Naive thymus-derived CD4-positive, alpha-beta T cell (primary cell): Measurements from ENCODE around the gene MCM9. TPM values are rescaled to one million over a fixed set of nuclear protein-coding genes. Genes with fewer than 3 reads are reported as not detected.

ENCODE experiments used
- ATAC-seq: fragments of 150-1000 bp; cut with Tn5 transposase; 2 replicates; pipeline ENCODE4 v1.10.0; 2021; ENCODE audit warnings: mild to moderate bottlenecking, moderate library complexity
- CTCF ChIA-PET: fragments of 350-600 bp; sonication (Branson Sonifier 250); formaldehyde crosslinking; loops from one replicate; lab custom pipeline; 2021; ENCODE audit warnings: antibody characterized with exemption; lab: Charles Lee
- POLR2A ChIA-PET: fragments of 350-600 bp; sonication (Branson Sonifier 250); formaldehyde crosslinking; loops from one replicate; lab custom pipeline; 2021; ENCODE audit warnings: antibody characterized with exemption, inconsistent platforms; lab: Charles Lee
- DNase-seq, 9 donors: peaks; one replicate each; pipeline versions ENCODE4 v3.0.0 to v3.0.0-alpha.2; 2020 to 2022; ENCODE audit warnings: mixed read lengths in 1 of 9
- H3K27ac ChIP-seq: one replicate; pipeline ENCODE4 v1.7.0; 2013; ENCODE audit warnings: mild to moderate bottlenecking, low read depth, low read length, moderate library complexity
- H3K27me3 ChIP-seq, 2 donors: one replicate each; pipeline ENCODE4 v1.7.0; 2013; ENCODE audit warnings: low read length in 2 of 2, mild to moderate bottlenecking in 2 of 2, moderate library complexity in 2 of 2; ENCODE audit not compliant: control insufficient read depth in 2 of 2, insufficient read depth in 2 of 2
- H3K36me3 ChIP-seq, 3 experiments: 1 replicate in 2 of 3; 2 replicates in 1 of 3; pipeline ENCODE4 v1.7.0; 2013; ENCODE audit warnings: low read length in 3 of 3, mild to moderate bottlenecking in 3 of 3, moderate library complexity in 1 of 3; ENCODE audit not compliant: insufficient read depth in 3 of 3, control insufficient read depth in 2 of 3
- H3K4me1 ChIP-seq, 2 donors: one replicate each; pipeline ENCODE4 v1.7.0; 2013; ENCODE audit warnings: low read length in 2 of 2, mild to moderate bottlenecking in 2 of 2, moderate library complexity in 1 of 2; ENCODE audit not compliant: control insufficient read depth in 2 of 2, insufficient read depth in 2 of 2
- H3K4me3 ChIP-seq: 2 replicates; pipeline ENCODE4 v1.7.0; 2013; ENCODE audit warnings: mild to moderate bottlenecking, low read length
- H3K9me3 ChIP-seq, 3 experiments: 1 replicate in 2 of 3; 2 replicates in 1 of 3; pipeline ENCODE4 v1.7.0; 2013; ENCODE audit warnings: low read length in 3 of 3; ENCODE audit not compliant: control insufficient read depth in 2 of 3
- H3K27ac Mint-ChIP-seq, 9 donors: one replicate each; pipeline ENCODE4 v1.8.0; 2020 to 2022; ENCODE audit warnings: mixed read lengths in 9 of 9, mild to moderate bottlenecking in 8 of 9, moderate library complexity in 5 of 9, inconsistent platforms in 2 of 9
- H3K27me3 Mint-ChIP-seq, 5 donors: one replicate each; pipeline ENCODE4 v1.8.0; 2021 to 2022; ENCODE audit warnings: mixed read lengths in 5 of 5, mild to moderate bottlenecking in 1 of 5
- H3K36me3 Mint-ChIP-seq, 5 donors: one replicate each; pipeline ENCODE4 v1.8.0; 2020 to 2022; ENCODE audit warnings: mixed read lengths in 5 of 5, mild to moderate bottlenecking in 3 of 5, inconsistent platforms in 1 of 5
- H3K4me1 Mint-ChIP-seq, 7 donors: one replicate each; pipeline ENCODE4 v1.8.0; 2020 to 2022; ENCODE audit warnings: mixed read lengths in 7 of 7, mild to moderate bottlenecking in 3 of 7, inconsistent platforms in 1 of 7
- H3K4me3 Mint-ChIP-seq, 10 donors: one replicate each; pipeline ENCODE4 v1.8.0; 2020 to 2022; ENCODE audit warnings: mild to moderate bottlenecking in 10 of 10, mixed read lengths in 10 of 10, moderate library complexity in 6 of 10, inconsistent platforms in 2 of 10
- H3K9me3 Mint-ChIP-seq, 11 donors: one replicate each; pipeline ENCODE4 v1.8.0; 2020 to 2022; ENCODE audit warnings: mixed read lengths in 11 of 11, mild to moderate bottlenecking in 4 of 11, inconsistent platforms in 1 of 11, moderate library complexity in 1 of 11
- intact Hi-C, 2 donors: fragments of 100-400 bp; cut with micrococcal nuclease; formaldehyde crosslinking; loops; one replicate each; pipeline ENCODE4 v1.15.1; 2023
- polyA plus RNA-seq, 2 donors: library from polyadenylated mRNA; unstranded; fragments of 300-500 nt; fragmentation: Illumina TruSeq; gene quantifications; one replicate each; pipeline ENCODE4 v1.2.3, GENCODE V29; 2021
- total RNA-seq, 6 experiments: library from RNA in 5 of 6; stranded (reverse) in 5 of 6; gene quantifications; 1 replicate in 5 of 6; 2 replicates in 1 of 6; pipeline ENCODE4 v1.2.3 and lab custom pipeline; 2021 to 2026

The MCM9 gene
- total and polyA plus RNA-seq, 7 experiments from 2014 or later, result 12.1 to 33.7 (median 30.6) TPM

DNA sequence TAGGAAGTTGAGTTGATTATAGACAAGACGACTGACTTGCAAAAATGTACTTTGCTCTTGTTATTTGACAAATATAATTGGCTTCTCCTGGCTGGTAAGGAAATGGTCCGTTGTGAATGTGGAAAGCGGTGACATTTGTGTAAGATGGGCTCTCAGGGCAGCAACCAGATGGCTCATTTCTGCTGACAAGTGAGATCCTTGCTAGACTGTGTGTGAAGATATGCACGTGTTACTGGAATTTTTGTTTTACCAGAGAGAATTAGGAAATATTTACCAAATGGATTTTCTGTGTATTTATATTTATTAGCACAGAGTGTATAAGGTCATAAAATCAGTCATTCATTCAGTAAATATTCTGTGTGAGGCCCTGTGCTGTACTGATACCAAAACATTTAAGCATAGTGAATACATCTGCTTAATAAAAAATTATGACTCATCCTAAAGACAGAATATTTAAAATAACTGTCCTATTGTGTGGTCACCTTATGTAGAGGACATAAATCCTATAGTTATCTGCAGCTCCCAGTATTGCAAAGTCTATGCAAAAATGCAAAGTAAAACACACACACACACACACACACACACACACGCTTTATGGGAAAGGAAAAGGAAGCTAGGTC, 150.9 kb downstream of the MCM9 start:
- no peaks in the 10 kb centered on the region for H3K36me3 ChIP-seq
- no peak overlapping the region for H3K4me3 Mint-ChIP-seq
- H3K9me3 ChIP-seq, result no peaks in the 10 kb centered on the region
- H3K4me1 ChIP-seq, result peaks cover 12% of the 10 kb centered on the region in 2 donors
- H3K27me3 Mint-ChIP-seq, result peaks cover 0 to 20% (median 0%) of the 10 kb centered on the region in 5 donors
- CTCF ChIA-PET, result interaction anchor here (1.0 kb wide), 1 partner anchor 219 kb away, joined by 5 read pairs; no protein-coding TSS in a partner anchor
- POLR2A ChIA-PET, result interaction anchor here (0.8 to 1.5 kb wide), 2 partner anchors 9 to 17 kb away, joined by 3 to 5 read pairs; no protein-coding TSS in a partner anchor
- H3K27me3 ChIP-seq, result no peaks in the 10 kb centered on the region
- H3K27ac ChIP-seq, result no peak overlapping the region
- H3K4me1 Mint-ChIP-seq, result peaks cover 10 to 21% (median 18%) of the 10 kb centered on the region in 7 donors
- peaks cover 0 to 3% (median 0%) of the 10 kb centered on the region in 5 donors for H3K36me3 Mint-ChIP-seq
- intact Hi-C loops, result no loop called here
- no peak for ATAC-seq
- H3K4me3 ChIP-seq, result no peak overlapping the region
- no peak for DNase-seq
- H3K9me3 Mint-ChIP-seq, result no peaks in the 10 kb centered on the region
- H3K27ac Mint-ChIP-seq, result no peak overlapping the region

DNA sequence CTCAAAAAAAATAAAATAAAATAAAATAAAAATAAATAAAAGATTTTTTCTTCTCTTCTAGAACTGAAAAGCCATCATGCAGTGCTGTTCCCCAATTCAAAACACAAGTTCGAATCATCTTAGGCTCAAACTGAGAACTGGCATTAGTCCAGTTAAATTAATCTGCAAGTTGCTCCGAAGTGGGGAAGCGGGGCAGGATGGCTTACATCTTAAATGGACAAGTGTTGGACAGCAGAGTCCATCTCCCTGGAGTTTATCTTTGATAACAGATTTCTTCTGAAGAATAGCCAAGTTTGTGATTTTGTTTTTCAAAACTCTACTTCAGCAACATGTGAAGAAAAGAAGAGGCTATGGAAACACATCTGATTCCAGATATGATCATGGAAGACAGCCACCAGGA, 152.3 kb downstream of the MCM9 start:
- H3K9me3 Mint-ChIP-seq, result no peaks in the 10 kb centered on the region
- intact Hi-C loops, result no loop called here
- peaks cover 0 to 20% (median 0%) of the 10 kb centered on the region in 5 donors for H3K27me3 Mint-ChIP-seq
- H3K36me3 ChIP-seq, result no peaks in the 10 kb centered on the region
- ChIA-PET CTCF (no interaction called here), POLR2A (no interaction called here)
- no peak overlapping the region for H3K4me3 ChIP-seq
- H3K27ac Mint-ChIP-seq, result no peak overlapping the region
- H3K27me3 ChIP-seq, result no peaks in the 10 kb centered on the region
- peaks cover 5 to 20% (median 13%) of the 10 kb centered on the region in 7 donors for H3K4me1 Mint-ChIP-seq
- H3K4me1 ChIP-seq, result peaks cover 4 to 6% of the 10 kb centered on the region in 2 donors
- H3K9me3 ChIP-seq, result no peaks in the 10 kb centered on the region
- H3K27ac ChIP-seq, result no peak overlapping the region
- DNase-seq (no peak), ATAC-seq (no peak)
- H3K4me3 Mint-ChIP-seq, result no peak overlapping the region
- H3K36me3 Mint-ChIP-seq, result peaks cover 0 to 1% (median 0%) of the 10 kb centered on the region in 5 donors

DNA sequence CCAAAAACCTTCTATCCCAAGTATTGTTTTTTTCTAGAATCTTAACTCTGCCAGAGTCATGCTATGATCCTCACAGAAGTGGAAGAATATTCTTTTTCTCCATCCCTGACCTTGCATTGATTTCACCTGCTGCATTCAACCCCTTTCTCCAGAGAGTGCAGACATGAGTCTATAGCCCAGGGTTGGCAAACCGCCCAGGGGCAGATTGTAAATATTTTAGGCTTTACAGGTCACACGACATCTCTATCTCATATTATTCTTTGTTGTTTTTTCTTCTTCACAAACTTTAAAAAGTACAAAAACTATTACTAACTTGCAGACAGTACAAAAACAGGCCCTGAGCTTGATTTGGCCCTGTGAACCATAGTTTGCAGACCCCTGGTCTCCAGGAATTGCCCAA, 153.1 kb downstream of the MCM9 start:
- DNase-seq, result no peak
- H3K9me3 Mint-ChIP-seq, result no peaks in the 10 kb centered on the region
- no peaks in the 10 kb centered on the region for H3K9me3 ChIP-seq
- intact Hi-C loops, result no loop called here
- H3K27me3 ChIP-seq, result no peaks in the 10 kb centered on the region
- peaks cover 10 to 20% (median 16%) of the 10 kb centered on the region in 7 donors for H3K4me1 Mint-ChIP-seq
- H3K36me3 Mint-ChIP-seq, result peaks cover 0 to 1% (median 0%) of the 10 kb centered on the region in 5 donors
- no peak overlapping the region for H3K4me3 ChIP-seq
- ChIA-PET CTCF (no interaction called here), POLR2A (no interaction called here)
- H3K4me1 ChIP-seq, result peaks cover 4 to 7% of the 10 kb centered on the region in 2 donors
- no peak overlapping the region for H3K4me3 Mint-ChIP-seq
- peaks cover 0 to 20% (median 0%) of the 10 kb centered on the region in 5 donors for H3K27me3 Mint-ChIP-seq
- no peak overlapping the region for H3K27ac Mint-ChIP-seq
- no peak for ATAC-seq
- H3K27ac ChIP-seq, result no peak overlapping the region
- no peaks in the 10 kb centered on the region for H3K36me3 ChIP-seq

DNA sequence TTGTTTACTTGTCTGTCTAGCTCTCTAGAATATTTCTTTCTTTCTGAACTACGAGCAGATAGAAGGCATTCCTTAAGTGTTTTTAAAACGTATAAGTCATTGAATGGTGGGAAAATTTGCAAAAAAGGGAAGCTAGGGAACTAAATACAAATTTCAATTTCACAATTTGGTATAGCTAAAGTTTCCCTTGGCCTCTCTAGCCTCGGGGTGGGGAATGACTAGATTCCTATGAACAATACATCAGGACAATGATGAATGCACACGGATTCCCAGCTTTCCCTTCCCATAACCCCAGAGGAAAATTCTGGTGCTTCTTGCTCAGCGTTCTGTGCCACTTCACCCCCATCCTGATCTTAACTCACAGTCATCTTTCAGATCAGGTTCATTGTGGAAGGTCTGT, 154.3 kb downstream of the MCM9 start:
- Mint-ChIP-seq H3K36me3 (peaks cover 0 to 1% (median 0%) of the 10 kb centered on the region in 5 donors), H3K4me3 (no peak overlapping the region), H3K27ac (no peak overlapping the region), H3K9me3 (no peaks in the 10 kb centered on the region), H3K27me3 (peaks cover 0 to 22% (median 0%) of the 10 kb centered on the region in 5 donors), H3K4me1 (peaks cover 17 to 28% (median 23%) of the 10 kb centered on the region in 7 donors)
- intact Hi-C loops, result no loop called here
- H3K4me1 ChIP-seq, result peaks cover 4 to 11% of the 10 kb centered on the region in 2 donors
- H3K4me3 ChIP-seq, result no peak overlapping the region
- no peaks in the 10 kb centered on the region for H3K36me3 ChIP-seq
- H3K9me3 ChIP-seq, result no peaks in the 10 kb centered on the region
- ChIA-PET CTCF (interaction anchor here (0.7 to 2.5 kb wide), 3 partner anchors 9 to 216 kb away, joined by 4 to 8 read pairs (median 6); no protein-coding TSS in a partner anchor), POLR2A (interaction anchor here (1.1 to 1.5 kb wide), 3 partner anchors 11 to 74 kb away, joined by 4 to 7 read pairs (median 6); no protein-coding TSS in a partner anchor)
- ATAC-seq, result no peak
- H3K27me3 ChIP-seq, result no peaks in the 10 kb centered on the region
- no peak for DNase-seq
- H3K27ac ChIP-seq, result no peak overlapping the region

DNA sequence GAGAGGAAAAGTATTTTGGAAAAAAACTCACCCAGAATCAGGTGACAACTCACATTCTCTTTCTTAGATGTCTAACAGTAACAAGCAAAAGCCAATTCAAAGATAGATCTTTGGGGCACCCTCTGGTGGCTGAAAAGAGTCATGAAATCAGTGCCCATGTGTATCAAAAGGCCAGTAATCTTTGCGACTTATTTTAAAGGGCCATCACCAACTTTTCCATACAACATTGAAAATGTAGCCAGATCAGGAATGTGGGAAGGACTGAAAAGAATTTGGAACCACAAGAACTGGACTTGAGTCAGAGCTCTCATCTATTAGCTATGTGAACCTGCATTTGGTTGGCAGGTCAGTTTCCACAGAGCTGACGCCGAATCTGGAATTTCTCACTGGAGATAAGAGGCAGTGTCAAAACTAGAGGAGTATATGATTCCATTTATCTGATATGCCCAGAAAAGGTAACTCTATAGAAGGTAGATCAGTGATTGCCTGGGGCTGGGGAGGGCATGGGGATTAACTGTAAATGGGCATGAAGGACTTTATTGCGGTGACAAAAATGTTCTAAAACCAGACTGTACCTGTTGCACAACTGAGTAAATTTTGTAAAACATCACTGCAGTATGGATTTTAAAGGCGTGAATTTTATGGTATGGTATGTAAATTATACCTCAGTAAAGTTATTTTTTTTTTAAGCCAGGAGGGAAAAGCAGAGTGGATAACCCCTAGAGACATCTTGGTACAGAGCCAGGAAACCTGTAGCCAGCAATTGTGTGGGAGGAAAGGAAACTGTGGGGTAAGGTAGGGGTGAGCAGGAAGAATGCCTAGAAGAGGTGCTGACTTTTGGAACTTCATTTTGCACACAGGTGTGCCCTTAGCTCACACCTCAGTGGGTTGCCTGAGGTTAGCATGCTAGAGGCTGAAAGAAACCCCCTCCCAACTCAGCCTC, 158.1 kb downstream of the MCM9 start:
- Mint-ChIP-seq H3K4me1 (peaks cover 16 to 31% (median 23%) of the 10 kb centered on the region in 7 donors), H3K9me3 (no peaks in the 10 kb centered on the region), H3K4me3 (peak overlapping the region; percentile 1 to 75 (median 48)), H3K27ac (peak overlapping the region in 8 of 9 donors; percentile 12 to 87 (median 75)), H3K36me3 (peaks cover 0 to 1% (median 0%) of the 10 kb centered on the region in 5 donors), H3K27me3 (peaks cover 0 to 17% (median 0%) of the 10 kb centered on the region in 5 donors)
- intact Hi-C loops, result loop anchor here (1.0 to 10.0 kb wide), 15 partner anchors 19 to 494 kb away; partner anchors contain the start of genes ASF1A (in 1 of the 2) and CEP85L (in 1 of the 2)
- Histone ChIP-seq H3K27ac (no peak overlapping the region), H3K4me3 (no peak overlapping the region), H3K36me3 (no peaks in the 10 kb centered on the region), H3K9me3 (no peaks in the 10 kb centered on the region), H3K4me1 (peaks cover 4 to 11% of the 10 kb centered on the region in 2 donors), H3K27me3 (no peaks in the 10 kb centered on the region)
- ATAC-seq (peak; percentile 92), DNase-seq (peak in 8 of 9 donors; percentile 42 to 77 (median 65))
- CTCF ChIA-PET, result interaction anchor here (0.5 to 1.9 kb wide), 12 partner anchors 8 to 216 kb away, joined by 3 to 13 read pairs (median 4); no protein-coding TSS in a partner anchor
- POLR2A ChIA-PET, result interaction anchor here (0.5 to 2.6 kb wide), 5 partner anchors 10 to 211 kb away, joined by 3 to 16 read pairs (median 4); no protein-coding TSS in a partner anchor

DNA sequence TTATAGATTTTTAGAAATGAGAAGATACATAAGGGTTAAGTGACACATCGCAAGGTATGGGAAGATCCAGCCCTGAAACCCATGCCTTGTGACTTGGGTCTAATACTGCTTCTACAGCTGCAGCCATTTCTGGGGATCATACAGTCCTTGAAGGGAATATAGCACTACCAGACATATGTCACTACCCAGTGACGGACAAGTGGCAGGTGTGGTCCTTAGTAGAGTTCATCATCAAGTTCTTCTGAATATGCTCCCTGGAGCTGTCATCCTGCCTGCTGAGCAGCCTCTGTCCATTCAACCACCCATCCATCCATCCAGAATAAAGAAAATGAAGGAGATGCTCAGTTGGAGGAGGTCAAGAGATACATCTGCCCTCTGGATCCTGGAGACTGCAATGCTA, 159.6 kb downstream of the MCM9 start:
- ChIA-PET CTCF (interaction anchor here (0.6 to 1.9 kb wide), 6 partner anchors 21 to 210 kb away, joined by 3 to 7 read pairs (median 4); no protein-coding TSS in a partner anchor), POLR2A (interaction anchor here (1.4 to 2.9 kb wide), 4 partner anchors 25 to 174 kb away, joined by 3 to 16 read pairs (median 6); no protein-coding TSS in a partner anchor)

More for the DNA sequence above, 159.6 kb downstream of the MCM9 start:
- peaks cover 4 to 11% of the 10 kb centered on the region in 2 donors for H3K4me1 ChIP-seq
- H3K4me3 ChIP-seq, result no peak overlapping the region
- H3K27me3 ChIP-seq, result no peaks in the 10 kb centered on the region
- H3K36me3 Mint-ChIP-seq, result peaks cover 0 to 1% (median 0%) of the 10 kb centered on the region in 5 donors
- no peaks in the 10 kb centered on the region for H3K9me3 Mint-ChIP-seq
- intact Hi-C loops, result loop anchor here (5.0 to 10.0 kb wide), 2 partner anchors 48 to 339 kb away; no protein-coding TSS in a partner anchor
- no peak overlapping the region for H3K27ac ChIP-seq
- H3K36me3 ChIP-seq, result no peaks in the 10 kb centered on the region
- H3K27me3 Mint-ChIP-seq, result peaks cover 0 to 9% (median 0%) of the 10 kb centered on the region in 5 donors
- no peaks in the 10 kb centered on the region for H3K9me3 ChIP-seq
- H3K27ac Mint-ChIP-seq, result no peak overlapping the region
- no peak overlapping the region for H3K4me3 Mint-ChIP-seq
- H3K4me1 Mint-ChIP-seq, result peaks cover 16 to 33% (median 23%) of the 10 kb centered on the region in 7 donors
- DNase-seq (no peak), ATAC-seq (no peak)
